OCI-LY7 (cell line): ENCODE results near the gene PTPRM. TPM values are rescaled to one million over a fixed set of nuclear protein-coding genes. Genes with fewer than 3 reads are reported as not detected.

Experiments used
- BruUV-seq: library from RNA; stranded (reverse); fragments of 400-500 nt; replicated peaks from 2 replicates; lab custom pipeline; 2021; lab: Mats Ljungman, UMichigan
- CTCF ChIA-PET: fragments of 300-600 bp; sonication (Branson Sonifier 250); formaldehyde crosslinking; loops from one replicate; lab custom pipeline; 2022; ENCODE audit warnings: antibody characterized with exemption; ENCODE audit not compliant: unreplicated experiment; lab: Charles Lee
- POLR2A ChIA-PET: fragments of 300-600 bp; sonication (Branson Sonifier 250); formaldehyde crosslinking; loops from one replicate; lab custom pipeline; 2022; ENCODE audit warnings: antibody characterized with exemption; lab: Charles Lee
- DNase-seq: peaks from one replicate; pipeline ENCODE4 v3.0.0-alpha.2; 2015; ENCODE audit warnings: low spot score
- H2AFZ ChIP-seq: fragments of 200-600 bp; sonication (generic), shearing (Covaris generic); 2 replicates; pipeline ENCODE4 v1.6.1; 2014; ENCODE audit warnings: mild to moderate bottlenecking, antibody characterized with exemption, low read length, moderate library complexity
- H3K27ac ChIP-seq: fragments of 200-600 bp; sonication (generic); 2 replicates; pipeline ENCODE4 v1.5.1; 2014; ENCODE audit warnings: mixed run types, low read depth, mild to moderate bottlenecking, moderate library complexity, low read length, inconsistent platforms; ENCODE audit not compliant: poor library complexity, severe bottlenecking
- H3K36me3 ChIP-seq: fragments of 200-600 bp; sonication (generic); 2 replicates; pipeline ENCODE4 v1.6.1; 2014; ENCODE audit warnings: mild to moderate bottlenecking, antibody characterized with exemption, low read length, moderate library complexity, mixed read lengths; ENCODE audit not compliant: insufficient read depth
- H3K4me1 ChIP-seq: fragments of 200-600 bp; sonication (generic); 2 replicates; pipeline ENCODE4 v1.5.1; 2014; ENCODE audit warnings: mild to moderate bottlenecking, low read length; ENCODE audit not compliant: insufficient read depth, poor library complexity, severe bottlenecking
- H3K4me2 ChIP-seq: fragments of 200-600 bp; sonication (generic); 2 replicates; pipeline ENCODE4 v1.6.1; 2014; ENCODE audit warnings: mild to moderate bottlenecking, low read length
- H3K4me3 ChIP-seq: fragments of 200-600 bp; sonication (generic); 2 replicates; pipeline ENCODE4 v1.5.1; 2014; ENCODE audit warnings: mild to moderate bottlenecking, low read depth, low read length; ENCODE audit not compliant: poor library complexity, severe bottlenecking
- H3K79me2 ChIP-seq: fragments of 200-600 bp; sonication (generic); 2 replicates; pipeline ENCODE4 v1.6.1; 2016; ENCODE audit warnings: low read depth, mild to moderate bottlenecking, low read length, moderate library complexity, mixed read lengths; ENCODE audit not compliant: insufficient read depth
- H3K9me2 ChIP-seq: fragments of 200-600 bp; sonication (generic); 2 replicates; pipeline ENCODE4 v1.6.1; 2016; ENCODE audit warnings: mild to moderate bottlenecking, low read length, mixed read lengths; ENCODE audit not compliant: insufficient read depth
- H3K9me3 ChIP-seq: fragments of 200-600 bp; sonication (generic); 2 replicates; pipeline ENCODE4 v1.6.1; 2014; ENCODE audit warnings: mild to moderate bottlenecking, mixed run types, low read length, mixed read lengths
- H4K20me1 ChIP-seq: fragments of 200-600 bp; sonication (generic); 2 replicates; pipeline ENCODE4 v1.6.1; 2014; ENCODE audit warnings: mild to moderate bottlenecking, antibody characterized with exemption, low read length, moderate library complexity, mixed read lengths; ENCODE audit not compliant: insufficient read depth
- CTCF ChIP-seq: fragments of 200-600 bp; sonication (generic); conservative IDR thresholded peaks from 2 replicates; pipeline ENCODE4 v1.5.1; 2014; ENCODE audit warnings: mild to moderate bottlenecking, antibody characterized with exemption, low read length, moderate library complexity, mixed read lengths
- EZH2phosphoT487 ChIP-seq: fragments of 200-600 bp; sonication (generic); IDR thresholded peaks from 2 replicates; pipeline ENCODE4 v1.6.1; 2018; ENCODE audit warnings: low read depth, borderline replicate concordance, mild to moderate bottlenecking, mixed run types, antibody characterized with exemption, low read length, moderate library complexity, mixed read lengths
- intact Hi-C: fragments of 100-400 bp; cut with micrococcal nuclease; formaldehyde crosslinking; loops from one replicate; pipeline ENCODE4 v1.10.0; 2022; ENCODE audit not compliant: unreplicated experiment
- total RNA-seq, 2 experiments: library from RNA; depleted of rRNA in 1 of 2; stranded (reverse); fragments of >200 nt in 1 of 2; shearing (Covaris generic) in 1 of 2; gene quantifications; 2 replicates each; pipeline ENCODE4 v1.2.3, GENCODE V29; 2014 to 2022

Gene PTPRM
- total RNA-seq, 2 experiments from 2014 or later = not detected

- TF ChIP-seq EZH2phosphoT487 = no peak
- TF ChIP-seq CTCF = no peak
- no peak overlapping the region for H2AFZ ChIP-seq
- H3K79me2 ChIP-seq = no peaks in the 10 kb centered on the region
- no peak overlapping the region for H3K4me2 ChIP-seq
- ChIA-PET CTCF (no interaction called here), POLR2A (interaction anchor here (1.1 kb wide), 1 partner anchor 16 kb away, joined by 3 read pairs; no protein-coding TSS in a partner anchor)
- no peaks in the 10 kb centered on the region for H3K4me1 ChIP-seq
- H3K4me3 ChIP-seq = no peak overlapping the region
- H3K9me2 ChIP-seq = no peaks in the 10 kb centered on the region
- H4K20me1 ChIP-seq = no peaks in the 10 kb centered on the region
- BruUV-seq = no TSS peak
- no peaks in the 10 kb centered on the region for H3K36me3 ChIP-seq
- H3K9me3 ChIP-seq = no peaks in the 10 kb centered on the region
- intact Hi-C loops = no loop called here
- no peak overlapping the region for H3K27ac ChIP-seq
- no peak for DNase-seq
These were observed 176.1 kb downstream of the PTPRM start for GRCh38 chr18:7743256-7743655.

- intact Hi-C loops = no loop called here
- H3K79me2 ChIP-seq = no peaks in the 10 kb centered on the region
- no peaks in the 10 kb centered on the region for H3K4me1 ChIP-seq
- H3K9me3 ChIP-seq = no peaks in the 10 kb centered on the region
- no peaks in the 10 kb centered on the region for H4K20me1 ChIP-seq
- BruUV-seq = no TSS peak
- H3K4me3 ChIP-seq = no peak overlapping the region
- H3K4me2 ChIP-seq = no peak overlapping the region
- CTCF ChIA-PET = no interaction called here
- POLR2A ChIA-PET = no interaction called here
- H3K9me2 ChIP-seq = no peaks in the 10 kb centered on the region
- H3K36me3 ChIP-seq = no peaks in the 10 kb centered on the region
- H2AFZ ChIP-seq = no peak overlapping the region
- DNase-seq = no peak
- no peak for TF ChIP-seq CTCF
- no peak for TF ChIP-seq EZH2phosphoT487
- no peak overlapping the region for H3K27ac ChIP-seq
These were observed 179.0 kb downstream of the PTPRM start for GRCh38 chr18:7746106-7746505.

- DNase-seq = no peak
- Histone ChIP-seq H3K9me2 (no peaks in the 10 kb centered on the region), H3K9me3 (no peaks in the 10 kb centered on the region), H3K36me3 (no peaks in the 10 kb centered on the region), H3K79me2 (no peaks in the 10 kb centered on the region), H2AFZ (no peak overlapping the region), H3K4me2 (no peak overlapping the region), H3K27ac (no peak overlapping the region), H3K4me1 (no peaks in the 10 kb centered on the region), H4K20me1 (no peaks in the 10 kb centered on the region), H3K4me3 (no peak overlapping the region)
- intact Hi-C loops = no loop called here
- ChIA-PET POLR2A (no interaction called here), CTCF (interaction anchor here (0.6 kb wide), 1 partner anchor 62 kb away, joined by 5 read pairs; no protein-coding TSS in a partner anchor)
- TF ChIP-seq EZH2phosphoT487 (no peak), CTCF (no peak)
- BruUV-seq = no TSS peak
These were observed 181.3 kb downstream of the PTPRM start for GRCh38 chr18:7748251-7749007.
